WI38 (cell line): ENCODE data around the gene S100A16.
"Not testable (repeated sequence)": the region's sequence is repeated elsewhere in the genome, so short reads cannot be mapped to it uniquely, and the experiment has no call there.

Experiments
- H3K4me3 ChIP-seq: 2 replicates; pipeline ENCODE4 v1.5.1; 2011; ENCODE audit warnings: low read depth, mild to moderate bottlenecking, control low read depth, low read length
- CTCF ChIP-seq: IDR thresholded peaks from 2 replicates; pipeline ENCODE4 v1.5.1; 2012; ENCODE audit warnings: low read depth, mild to moderate bottlenecking, control low read depth, low read length

Gene S100A16

GRCh38 chr1:153646672-153647345, 33.9 kb upstream of the S100A16 start:
- no peak for TF ChIP-seq CTCF
- H3K4me3 ChIP-seq = no peak overlapping the region

GRCh38 chr1:153643816-153644215, 30.9 kb upstream of the S100A16 start:
- TF ChIP-seq CTCF = no peak
- no peak overlapping the region for H3K4me3 ChIP-seq

GRCh38 chr1:153643100-153643499, 30.2 kb upstream of the S100A16 start:
- no peak for TF ChIP-seq CTCF
- H3K4me3 ChIP-seq = no peak overlapping the region

- no peak overlapping the region for H3K4me3 ChIP-seq
- no peak for TF ChIP-seq CTCF
Measured at GRCh38 chr1:153642161-153642560, 29.2 kb upstream of the S100A16 start.

GRCh38 chr1:153640861-153641260, 27.9 kb upstream of the S100A16 start:
- TF ChIP-seq CTCF = no peak
- H3K4me3 ChIP-seq = no peak overlapping the region

- H3K4me3 ChIP-seq = not testable (repeated sequence)
Measured at GRCh38 chr1:153640213-153640612, 27.3 kb upstream of the S100A16 start.

- H3K4me3 ChIP-seq = no peak overlapping the region
- TF ChIP-seq CTCF = no peak
Measured at GRCh38 chr1:153639280-153639679, 26.3 kb upstream of the S100A16 start.

GRCh38 chr1:153638261-153638660, 25.3 kb upstream of the S100A16 start:
- no peak for TF ChIP-seq CTCF
- no peak overlapping the region for H3K4me3 ChIP-seq
